GM19351 (cell line): ENCODE measurements around the gene CCL5.

Experiments
- ATAC-seq: cut with Tn5 transposase; IDR thresholded peaks from one replicate; pipeline ENCODE4 v1.9.1; 2021; ENCODE audit warnings: mild to moderate bottlenecking, moderate library complexity; ENCODE audit not compliant: unreplicated experiment

CCL5 gene

DNA sequence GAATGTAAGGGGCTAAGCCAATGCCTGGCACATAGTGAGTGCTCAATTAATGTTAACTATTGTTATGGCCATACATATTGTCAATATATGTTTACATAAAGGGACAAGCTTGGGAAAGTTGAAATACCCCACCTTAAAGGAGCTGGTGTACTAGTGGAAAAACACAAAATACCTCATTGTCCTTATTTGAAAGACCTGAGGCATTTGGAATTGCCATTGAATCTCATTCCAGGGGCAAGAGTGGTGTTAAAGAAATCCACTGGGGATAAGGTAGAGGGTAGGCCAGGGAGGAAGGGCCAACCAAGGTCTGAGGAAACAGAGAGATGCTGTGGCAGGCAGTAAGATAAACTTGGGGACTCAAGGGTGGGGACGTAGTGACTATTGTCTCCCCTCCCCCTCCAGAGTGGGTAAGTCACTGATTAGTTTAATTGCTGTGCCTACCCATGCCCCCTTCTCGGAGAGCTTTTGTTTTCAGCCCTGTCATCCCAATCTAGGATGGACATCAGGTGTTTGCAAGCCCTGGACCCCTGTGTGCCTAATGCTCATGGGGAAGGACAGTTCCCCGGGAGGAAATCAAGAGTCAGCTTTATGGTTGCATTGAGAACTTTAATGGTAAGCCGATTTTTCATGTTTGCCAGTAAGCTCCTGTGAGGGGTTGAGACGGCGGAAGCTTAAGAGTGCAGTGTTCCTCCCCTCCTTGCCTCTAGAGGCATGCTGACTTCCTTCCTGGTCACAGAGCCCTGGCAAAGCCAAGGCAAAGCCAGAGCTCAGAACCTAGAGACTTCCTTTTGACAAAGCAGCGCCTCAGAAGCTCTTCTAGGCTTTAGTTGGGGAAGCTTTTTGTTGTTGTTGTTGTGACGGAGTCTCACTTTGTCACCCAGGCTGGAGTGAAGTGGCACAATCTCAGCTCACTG, 9.0 kb downstream of the CCL5 start:
- ATAC-seq: no peak

DNA sequence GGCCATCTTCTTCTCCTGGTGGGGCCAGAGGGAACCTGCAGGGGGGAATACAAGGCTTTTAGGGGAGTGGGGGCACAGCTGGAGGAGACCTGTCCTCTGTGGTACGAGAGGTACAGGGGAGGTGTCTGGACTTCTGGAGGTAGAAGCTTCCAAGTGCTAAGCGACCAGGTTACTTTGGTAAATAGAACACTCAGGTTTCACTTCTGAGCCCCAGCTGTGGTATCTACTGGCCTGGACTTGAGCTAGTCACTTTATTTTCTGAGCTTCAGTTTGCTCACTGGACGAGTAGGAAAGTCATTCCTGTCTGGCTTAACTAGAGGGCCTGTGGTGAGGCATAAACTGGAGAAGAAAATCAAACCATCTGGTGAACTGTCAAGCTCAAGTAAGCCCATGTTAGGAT, 11.4 kb downstream of the CCL5 start, which contains the start of gene HEATR9:
TSS of gene HEATR9 (minus strand) at position 155 of the 400 bp plus-strand sequence. CDS start at position 6, 149 bp downstream.
- ATAC-seq: no peak

DNA sequence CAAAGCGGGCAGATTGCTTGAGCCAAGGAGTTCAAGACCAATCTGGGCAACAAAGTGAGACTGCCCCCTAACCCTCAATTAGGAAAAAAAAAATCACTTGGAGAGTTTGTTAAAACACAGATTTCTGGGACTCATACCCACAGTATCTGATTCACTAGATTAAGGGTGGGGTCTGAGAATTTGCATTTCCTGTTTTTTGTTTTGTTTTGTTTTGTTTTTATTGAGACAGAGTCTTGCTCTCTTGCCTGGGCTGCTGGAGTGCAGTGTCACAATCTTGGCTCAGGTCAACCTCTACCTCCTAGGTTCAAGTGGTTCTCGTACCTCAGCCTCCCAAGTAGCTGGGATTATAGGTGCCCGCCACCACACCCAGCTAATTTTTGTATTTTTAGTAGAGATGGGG, 12.6 kb downstream of the CCL5 start:
- no peak for ATAC-seq

DNA sequence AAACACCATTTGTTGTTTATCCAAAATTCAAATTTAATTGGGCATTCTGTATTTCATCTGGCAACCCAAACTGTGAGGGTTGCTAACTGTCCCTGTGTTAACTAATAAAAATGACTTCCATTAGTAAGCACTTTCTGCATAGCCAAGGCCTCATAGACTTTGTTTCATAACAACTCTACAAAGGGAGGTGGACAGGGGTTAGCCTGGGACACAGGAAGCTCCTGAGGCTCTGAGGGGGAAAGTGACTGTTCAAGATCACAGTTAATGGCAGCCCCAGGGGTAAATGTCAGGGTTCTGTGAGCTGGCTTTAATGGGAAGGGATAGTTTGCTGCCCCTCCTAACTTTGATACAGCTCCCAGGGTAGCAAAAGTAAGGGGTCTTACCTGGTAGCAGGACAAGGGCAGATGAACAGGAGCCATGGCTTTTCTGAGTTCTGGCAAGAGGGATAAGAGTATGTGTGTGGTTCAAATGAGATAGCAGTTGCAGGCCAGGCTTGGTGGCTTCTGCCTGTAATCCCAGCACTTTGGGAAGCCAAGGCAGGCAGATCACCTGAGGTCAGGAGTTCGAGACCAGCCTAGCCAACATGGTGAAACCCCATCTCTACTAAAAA, 13.7 kb downstream of the CCL5 start:
- no peak for ATAC-seq

DNA sequence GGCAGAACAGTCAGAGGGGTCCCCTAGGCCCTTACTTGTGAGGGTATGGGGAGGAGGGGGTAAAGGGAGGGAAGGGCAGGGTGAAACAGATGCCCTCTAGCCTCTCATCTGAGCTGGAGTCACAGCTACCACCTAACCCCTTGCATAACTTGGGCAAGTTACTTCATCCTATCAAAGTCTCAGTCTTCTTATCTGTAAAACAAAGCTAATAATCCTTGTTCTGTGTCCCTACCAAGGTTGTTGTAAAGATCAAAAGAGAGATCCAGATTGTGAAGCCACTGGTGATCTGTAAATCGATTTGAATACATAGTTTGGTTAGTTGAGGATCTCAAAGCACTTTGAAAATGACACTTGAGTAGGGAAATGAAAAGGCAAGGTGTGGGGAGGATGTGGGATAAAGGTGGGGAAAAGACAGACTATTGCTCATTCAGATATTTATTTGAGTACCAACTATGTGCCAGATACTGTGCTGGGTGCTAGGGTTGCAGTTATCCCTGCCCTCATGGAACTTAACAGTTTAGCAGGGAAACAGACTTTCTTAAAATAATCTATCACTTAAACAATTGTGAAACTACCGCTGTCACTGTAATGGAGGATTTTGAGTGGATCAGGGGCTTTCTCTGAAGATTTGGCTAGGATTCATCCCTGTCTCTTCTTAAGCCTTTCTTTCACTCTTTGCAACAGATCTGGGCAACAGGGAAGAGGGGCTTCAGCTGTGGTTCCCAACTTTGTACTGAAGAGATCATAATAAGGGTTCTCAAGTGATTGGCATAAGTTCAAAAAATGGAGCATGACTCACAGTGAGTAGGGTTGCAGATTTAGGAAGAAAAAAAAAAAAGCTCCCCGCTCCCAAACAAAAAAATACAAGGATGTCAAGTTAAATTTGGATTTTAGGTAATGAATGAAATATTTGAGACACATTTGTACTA, 14.5 kb downstream of the CCL5 start:
- ATAC-seq: no peak

DNA sequence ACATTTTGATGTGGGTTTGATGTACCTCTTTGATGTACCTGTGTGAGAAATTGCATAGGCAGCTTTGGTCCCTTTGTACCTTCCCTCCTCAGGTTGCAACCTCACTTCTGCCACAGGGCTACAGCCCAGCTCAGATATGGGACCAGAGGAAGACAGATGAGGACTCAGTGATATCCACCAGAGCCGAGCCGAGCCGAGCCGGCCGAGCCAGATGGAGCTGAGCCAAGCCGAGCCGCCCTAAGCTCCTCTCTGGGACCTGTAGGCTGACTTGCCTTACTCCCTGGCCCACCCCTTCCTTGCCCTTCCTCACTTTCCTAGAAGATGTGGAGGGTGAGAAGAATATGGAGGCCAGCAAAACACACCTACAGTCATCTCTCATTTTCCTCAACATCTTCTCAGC, 15.3 kb downstream of the CCL5 start:
- ATAC-seq: no peak

DNA sequence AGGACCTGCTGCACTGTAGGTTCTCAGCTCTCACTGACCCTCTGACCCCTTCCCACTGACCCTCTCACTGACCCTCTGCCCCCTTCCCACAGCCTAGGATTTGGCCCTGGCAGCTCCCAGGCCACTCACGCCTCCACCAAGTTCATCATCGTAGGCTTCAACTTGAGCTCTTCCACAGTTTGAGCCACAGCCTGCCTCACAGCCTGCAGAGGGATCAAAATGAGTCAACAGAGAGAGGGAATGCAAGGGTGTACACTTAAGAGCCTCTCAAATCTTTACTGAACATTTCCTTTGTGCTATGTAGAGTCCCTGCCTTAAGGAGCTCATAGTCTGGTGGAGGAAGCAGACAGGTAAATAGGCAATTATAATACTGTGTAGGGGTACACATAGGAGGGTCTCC, 23.6 kb downstream of the CCL5 start:
- no peak for ATAC-seq

DNA sequence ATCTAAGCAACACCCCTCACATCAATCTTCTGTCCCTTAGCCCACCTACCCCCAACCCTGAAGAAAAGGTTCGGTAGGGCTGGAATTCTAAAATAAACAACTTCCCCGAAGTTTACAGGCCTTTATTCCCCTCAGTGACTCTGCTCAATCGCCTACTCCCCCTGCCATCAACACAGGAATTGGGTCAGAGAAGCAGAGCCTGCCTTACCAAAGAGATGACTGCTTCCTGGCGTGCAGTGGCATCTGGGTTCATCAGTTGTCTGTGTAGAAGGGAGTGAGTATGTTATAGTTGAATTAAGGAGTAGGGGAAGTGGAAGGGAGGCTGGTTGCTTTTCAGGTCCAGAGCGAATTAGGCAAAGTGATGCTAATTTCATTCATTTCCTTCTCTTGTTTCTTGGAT, 24.2 kb downstream of the CCL5 start:
- no peak for ATAC-seq

DNA sequence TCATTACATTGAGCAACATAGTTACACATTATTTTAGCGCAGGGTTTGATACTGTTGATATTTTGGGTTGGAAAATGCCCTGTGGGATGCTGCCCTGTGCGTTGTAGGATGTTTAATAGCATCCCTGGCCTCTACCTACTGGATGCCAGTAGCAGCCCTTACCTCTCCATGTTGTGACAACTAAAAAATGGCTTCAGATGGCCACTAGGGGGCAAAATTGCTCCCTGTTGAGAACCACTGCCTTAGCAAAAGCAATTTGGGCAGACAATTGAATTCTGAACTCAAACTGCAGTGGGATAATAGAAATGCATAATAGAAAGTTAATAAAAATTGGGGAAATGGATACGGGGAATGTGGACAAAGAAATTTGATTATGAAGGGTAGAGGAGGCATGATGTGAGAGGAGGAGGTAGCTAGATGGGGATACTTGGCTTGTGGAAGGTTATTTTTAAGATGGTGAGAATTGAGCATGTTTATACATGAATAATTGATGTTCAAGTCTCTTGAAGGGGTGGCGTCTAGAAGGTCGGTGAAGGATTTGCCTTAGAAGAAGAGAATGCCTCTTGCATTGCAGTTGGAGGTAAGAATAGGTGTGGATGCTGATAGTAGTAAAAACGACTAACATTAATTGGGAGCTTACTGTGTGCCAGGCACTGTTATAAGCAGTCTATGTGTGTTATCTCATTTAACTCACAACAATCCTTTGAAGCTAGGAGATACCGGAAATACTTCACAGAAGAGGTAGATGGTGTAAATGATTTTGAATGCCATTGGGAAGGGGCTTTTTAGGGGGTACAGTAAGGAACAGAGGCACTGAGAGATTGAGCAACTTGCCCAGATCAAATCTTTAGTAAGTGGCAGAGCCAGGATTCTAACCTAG, 30.5 kb downstream of the CCL5 start:
- ATAC-seq: no peak

DNA sequence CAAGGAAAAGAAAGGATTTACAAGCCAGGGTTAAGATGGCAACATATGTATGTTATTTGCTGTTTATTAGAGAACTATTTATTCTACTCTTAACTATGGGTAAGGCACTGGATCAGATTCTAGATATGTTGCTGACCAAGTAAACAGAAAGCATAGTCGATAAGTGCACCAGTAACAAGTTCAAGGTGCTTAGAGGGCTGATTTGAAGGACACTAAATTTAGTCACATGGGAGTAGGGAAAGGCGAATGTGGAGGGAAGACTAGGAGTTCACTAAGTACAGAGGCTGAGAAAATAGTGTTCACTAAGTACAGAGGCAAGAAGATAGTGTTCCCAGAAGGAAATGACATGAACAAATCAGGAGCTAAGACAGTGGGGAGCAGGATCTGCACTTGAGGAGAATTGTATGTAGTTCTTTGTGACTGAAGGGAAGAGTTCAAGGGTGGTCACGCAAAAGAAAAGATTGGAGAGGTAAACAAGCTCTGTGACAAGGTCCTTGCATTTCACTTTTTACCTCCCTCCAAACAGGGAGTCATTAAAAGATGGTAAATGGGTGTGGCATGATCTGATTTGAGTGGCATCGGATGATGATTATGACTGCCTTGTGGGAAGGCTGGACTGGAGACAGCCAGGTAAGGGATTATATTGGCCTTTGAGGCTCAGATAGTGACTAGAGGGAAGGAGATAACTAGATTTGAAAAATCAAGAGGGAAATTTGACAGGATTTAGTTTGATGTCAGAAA, 32.4 kb downstream of the CCL5 start:
- ATAC-seq: no peak

DNA sequence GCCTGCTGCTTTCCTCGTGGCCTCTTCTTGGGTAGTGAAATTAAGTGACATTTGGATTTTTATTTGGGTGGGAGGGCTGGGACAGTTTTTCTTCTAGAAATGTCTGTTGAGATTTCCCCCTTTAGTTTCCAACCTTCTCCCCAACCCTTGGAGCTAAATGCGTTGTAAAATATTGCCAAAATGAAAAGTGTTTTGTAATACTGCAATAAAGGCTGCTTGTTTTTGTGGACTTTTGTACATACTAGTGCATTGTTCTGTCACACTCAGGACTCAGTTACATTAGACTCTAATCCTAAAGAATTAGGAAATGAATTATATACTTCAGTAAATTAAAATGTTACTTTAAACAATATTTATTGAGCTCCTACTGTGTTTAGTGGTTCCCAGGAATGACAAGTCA, 33.2 kb downstream of the CCL5 start:
- no peak for ATAC-seq

DNA sequence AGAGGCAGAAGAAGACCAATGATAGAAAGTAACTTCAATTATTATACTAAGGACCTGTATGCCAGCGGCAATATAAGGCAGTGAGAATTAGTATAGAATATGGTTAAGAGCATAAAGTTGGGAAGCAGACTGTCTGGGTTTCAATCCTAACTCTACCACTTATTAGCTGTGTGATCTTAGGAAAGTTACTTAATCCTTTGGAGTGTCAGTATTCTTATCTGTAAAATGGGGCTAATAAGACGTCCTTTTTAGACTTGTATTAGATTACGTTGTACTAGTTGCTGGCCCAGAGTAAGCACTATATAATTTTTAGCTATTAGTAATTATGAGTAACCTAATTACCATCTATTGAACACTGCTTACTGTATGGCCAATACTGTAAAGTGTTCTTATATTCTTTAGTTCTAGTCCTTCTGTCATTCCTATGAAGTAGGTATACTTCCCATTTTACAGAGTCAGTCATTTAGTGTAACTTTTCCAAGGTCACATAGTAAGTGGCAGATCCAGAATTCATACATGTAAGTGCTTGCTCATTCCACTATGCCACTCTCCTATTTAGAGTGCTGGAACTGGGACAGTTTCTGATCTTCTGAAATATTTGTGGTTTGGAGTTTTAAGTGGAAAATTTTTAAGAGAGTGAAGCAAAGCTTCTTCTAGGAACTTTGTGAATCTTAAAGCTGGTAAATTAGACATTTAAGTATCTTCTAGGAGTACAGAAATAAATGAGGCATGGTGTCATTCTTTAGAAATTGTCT, 33.9 kb downstream of the CCL5 start:
- ATAC-seq: no peak

DNA sequence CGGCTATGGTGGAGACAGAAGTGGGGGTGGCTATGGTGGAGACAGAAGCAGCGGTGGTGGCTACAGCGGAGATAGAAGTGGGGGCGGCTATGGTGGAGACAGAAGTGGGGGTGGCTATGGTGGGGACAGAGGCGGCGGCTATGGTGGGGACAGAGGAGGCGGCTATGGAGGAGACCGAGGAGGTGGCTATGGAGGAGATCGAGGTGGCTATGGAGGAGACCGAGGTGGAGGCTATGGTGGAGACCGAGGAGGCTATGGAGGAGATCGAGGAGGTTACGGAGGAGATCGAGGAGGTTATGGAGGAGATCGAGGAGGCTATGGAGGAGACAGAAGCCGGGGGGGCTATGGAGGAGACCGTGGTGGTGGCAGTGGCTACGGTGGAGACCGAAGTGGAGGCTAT, 35.6 kb downstream of the CCL5 start:
- no peak for ATAC-seq

DNA sequence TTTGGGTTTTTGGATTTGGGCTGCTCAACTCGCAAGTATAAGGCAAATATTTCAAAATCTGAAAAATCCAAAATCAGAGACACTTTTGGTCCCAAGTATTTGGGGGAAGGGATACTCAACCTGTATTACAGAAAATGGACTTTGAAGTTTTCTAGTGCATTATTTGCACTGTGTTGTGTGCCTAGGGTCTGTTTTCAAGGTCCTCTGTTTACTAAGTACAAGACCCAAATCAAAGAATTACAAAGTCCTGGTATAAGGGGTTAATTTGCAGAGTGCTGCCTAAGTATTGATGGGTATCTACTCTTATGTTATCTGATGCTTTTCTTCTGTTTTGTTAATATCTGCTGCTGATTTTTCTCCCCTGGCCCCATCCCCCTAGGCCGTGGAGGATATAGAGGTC, 36.5 kb downstream of the CCL5 start:
- no peak for ATAC-seq

DNA sequence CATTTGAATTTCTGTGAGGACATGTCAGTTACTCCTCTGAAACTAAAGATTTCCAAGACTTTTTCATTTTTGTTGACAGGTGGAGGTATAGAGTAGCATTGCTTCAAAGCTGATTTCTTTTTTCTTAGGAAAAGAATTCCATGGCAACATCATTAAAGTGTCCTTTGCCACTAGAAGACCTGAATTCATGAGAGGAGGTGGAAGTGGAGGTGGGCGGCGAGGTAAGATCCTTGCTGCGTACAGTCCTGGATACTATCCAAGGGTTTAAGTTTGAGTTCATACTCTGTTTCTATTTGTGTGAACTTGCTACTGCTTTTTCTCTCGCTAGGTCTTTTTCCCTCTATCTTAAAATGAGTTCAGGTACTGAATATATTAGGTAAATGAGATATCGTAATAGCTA, 37.9 kb downstream of the CCL5 start:
- ATAC-seq: no peak

DNA sequence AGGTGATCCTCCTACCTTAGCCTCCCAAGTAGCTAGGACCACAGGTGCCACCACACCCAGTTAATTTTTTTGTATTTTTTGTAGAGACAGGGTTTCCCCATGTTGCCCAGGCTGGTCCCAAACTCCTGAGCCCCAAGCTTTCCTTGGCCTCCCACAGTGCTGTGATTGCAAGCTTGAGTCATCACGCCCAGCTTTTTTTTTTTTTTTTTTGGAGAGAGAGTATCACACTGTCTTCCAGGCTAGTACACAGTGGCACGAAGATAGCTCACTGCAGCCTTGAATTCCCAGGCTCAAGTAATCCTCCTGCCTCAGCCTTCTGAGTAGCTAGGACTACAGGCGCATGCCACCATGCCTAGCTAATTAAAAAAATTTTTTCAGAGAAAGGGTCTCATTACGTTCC, 38.7 kb downstream of the CCL5 start:
- ATAC-seq: no peak

DNA sequence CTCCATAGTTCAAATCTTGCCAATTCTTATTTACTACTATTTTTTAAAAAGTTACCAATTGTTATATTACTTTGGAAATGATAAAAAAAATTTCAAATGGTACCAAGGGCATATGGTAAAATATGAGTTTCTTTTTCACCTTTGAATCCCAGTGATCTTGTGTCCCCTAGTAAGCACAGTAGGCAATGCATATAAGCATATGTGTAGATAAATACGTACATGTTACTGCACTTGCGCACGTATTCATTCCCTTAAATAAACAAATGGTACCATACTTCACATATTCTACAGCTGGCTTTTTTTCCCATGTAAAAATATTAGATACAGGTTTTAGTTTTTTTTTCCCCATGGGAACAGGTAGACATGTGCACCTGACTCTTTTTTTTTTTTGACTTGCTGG, 39.1 kb downstream of the CCL5 start:
- no peak for ATAC-seq

DNA sequence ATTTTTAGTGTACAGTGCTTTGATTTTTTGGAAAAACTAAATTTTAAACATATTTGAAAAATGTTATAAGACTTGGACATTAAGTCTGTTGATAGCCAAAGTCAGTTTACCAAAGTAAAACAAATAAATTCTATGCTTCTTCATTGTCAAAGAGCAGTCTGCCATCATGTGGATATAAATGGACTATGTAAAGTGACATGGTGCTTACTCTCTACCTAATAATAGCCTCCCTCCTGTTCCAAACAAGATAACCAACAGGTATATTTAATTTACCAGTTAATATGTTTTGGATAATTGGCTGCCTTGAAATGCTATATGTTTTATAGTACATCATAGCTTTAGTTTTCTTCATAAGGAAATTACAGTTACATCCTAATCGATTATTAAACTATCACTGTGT, 55.0 kb downstream of the CCL5 start:
- no peak for ATAC-seq
